Left hindlimb (tissue), 1 donor: ENCODE measurements around the gene ZFP36L2.
"Not testable (repeated sequence)": the region's sequence is repeated elsewhere in the genome, so short reads cannot be mapped to it uniquely, and the experiment has no call there.

ENCODE experiments used
- DNase-seq: peaks from one replicate; pipeline ENCODE4 v3.0.0-alpha.2; 2018

Gene ZFP36L2

GRCh38 chr2:43206602-43207001 is 19.8 kb downstream of the ZFP36L2 start:
- DNase-seq = no peak

GRCh38 chr2:43203373-43203772 is 23.0 kb downstream of the ZFP36L2 start:
- no peak for DNase-seq

- DNase-seq = no peak
Observed at GRCh38 chr2:43202289-43202688, 24.1 kb downstream of the ZFP36L2 start.

GRCh38 chr2:43201497-43201896 is 24.9 kb downstream of the ZFP36L2 start:
- no peak for DNase-seq

- no peak for DNase-seq
Observed at GRCh38 chr2:43201016-43201415, 25.4 kb downstream of the ZFP36L2 start.

GRCh38 chr2:43199492-43200488 is 26.6 kb downstream of the ZFP36L2 start:
- no peak for DNase-seq

- DNase-seq = no peak
Observed at GRCh38 chr2:43198263-43198662, 28.1 kb downstream of the ZFP36L2 start.

GRCh38 chr2:43197588-43197896 is 28.9 kb downstream of the ZFP36L2 start:
- DNase-seq = no peak

GRCh38 chr2:43196768-43197587 is 29.4 kb downstream of the ZFP36L2 start:
- no peak for DNase-seq

- DNase-seq = no peak
Observed at GRCh38 chr2:43194121-43194869, 32.1 kb downstream of the ZFP36L2 start.

GRCh38 chr2:43193652-43194120 is 32.7 kb downstream of the ZFP36L2 start:
- no peak for DNase-seq

- no peak for DNase-seq
Observed at GRCh38 chr2:43192744-43193651, 33.4 kb downstream of the ZFP36L2 start.

- no peak for DNase-seq
Observed at GRCh38 chr2:43191947-43192516, 34.4 kb downstream of the ZFP36L2 start.

- no peak for DNase-seq
Observed at GRCh38 chr2:43190311-43191052, 35.9 kb downstream of the ZFP36L2 start.

- not testable (repeated sequence) for DNase-seq
Observed at GRCh38 chr2:43189861-43190260, 36.5 kb downstream of the ZFP36L2 start.

GRCh38 chr2:43188561-43189386 is 37.6 kb downstream of the ZFP36L2 start:
- DNase-seq = no peak

- no peak for DNase-seq
Observed at GRCh38 chr2:43186679-43187374, 39.6 kb downstream of the ZFP36L2 start.

- DNase-seq = no peak
Observed at GRCh38 chr2:43186321-43186678, 40.1 kb downstream of the ZFP36L2 start.

GRCh38 chr2:43185146-43185545 is 41.3 kb downstream of the ZFP36L2 start:
- no peak for DNase-seq
